IMR-90 (cell line): ENCODE data around the gene KIF6. TPM values are rescaled to one million over a fixed set of nuclear protein-coding genes. Genes with fewer than 3 reads are reported as not detected.

Experiments used
- ATAC-seq: fragments of 200-7000 bp; cut with Tn5 transposase; 2 replicates; pipeline ENCODE4 v1.9.1; 2020; ENCODE audit warnings: low read depth, mild to moderate bottlenecking, moderate library complexity
- BruUV-seq: library from RNA; stranded (reverse); fragments of 400-500 nt; replicated peaks from 2 replicates; lab custom pipeline; 2021; lab: Mats Ljungman, UMichigan
- CTCF ChIA-PET: fragments of 300-600 bp; formaldehyde crosslinking; extraction: SDS; loops from one replicate; lab custom pipeline; 2021; ENCODE audit warnings: antibody characterized with exemption; lab: Yijun Ruan, JAX
- POLR2A ChIA-PET: fragments of 300-600 bp; sonication (Branson Sonifier 250); formaldehyde crosslinking; loops from one replicate; lab custom pipeline; 2022; ENCODE audit warnings: antibody characterized with exemption; ENCODE audit not compliant: unreplicated experiment; lab: Charles Lee
- DNase-seq: peaks from one replicate; pipeline ENCODE4 v3.0.0; 2013
- H2AFZ ChIP-seq: replicated peaks from 2 replicates; pipeline ENCODE3; 2013; ENCODE audit warnings: low read length, mild to moderate bottlenecking; ENCODE audit not compliant: poor library complexity
- H2AK5ac ChIP-seq: 2 replicates; pipeline ENCODE4 v1.6.1; 2013; ENCODE audit warnings: low read depth, low read length, inconsistent platforms
- H2AK9ac ChIP-seq: replicated peaks from 2 replicates; pipeline ENCODE3; 2013; ENCODE audit warnings: mild to moderate bottlenecking, low read depth, low read length, moderate library complexity; ENCODE audit not compliant: poor library complexity
- H2BK120ac ChIP-seq: 2 replicates; pipeline ENCODE4 v1.6.1; 2013; ENCODE audit warnings: low read depth, low read length, inconsistent platforms
- H2BK15ac ChIP-seq: 3 replicates; pipeline ENCODE4 v1.6.1; 2013; ENCODE audit warnings: low read depth, low read length, inconsistent platforms
- H2BK20ac ChIP-seq: 2 replicates; pipeline ENCODE4 v1.6.1; 2013; ENCODE audit warnings: low read depth, mild to moderate bottlenecking, inconsistent platforms, low read length, moderate library complexity
- H2BK5ac ChIP-seq: 2 replicates; pipeline ENCODE4 v1.6.1; 2013; ENCODE audit warnings: mild to moderate bottlenecking, low read depth, low read length, inconsistent platforms; ENCODE audit not compliant: poor library complexity, severe bottlenecking
- H3K14ac ChIP-seq: replicated peaks from 2 replicates; pipeline ENCODE4 v1.6.1; 2013; ENCODE audit warnings: low read depth, low read length, inconsistent platforms
- H3K18ac ChIP-seq: 2 replicates; pipeline ENCODE4 v1.6.1; 2013; ENCODE audit warnings: low read depth, low read length, control low read depth
- H3K23ac ChIP-seq: 2 replicates; pipeline ENCODE4 v1.6.1; 2013; ENCODE audit warnings: low read depth, low read length, inconsistent platforms
- H3K27ac ChIP-seq: 2 replicates; pipeline ENCODE4 v1.5.1; 2013; ENCODE audit warnings: mild to moderate bottlenecking, control low read depth, low read length; ENCODE audit not compliant: insufficient read depth
- H3K27me3 ChIP-seq: 2 replicates; pipeline ENCODE4 v1.6.1; 2013; ENCODE audit warnings: low read length; ENCODE audit not compliant: control insufficient read depth, insufficient read depth
- H3K36me3 ChIP-seq: 2 replicates; pipeline ENCODE4 v1.6.1; 2013; ENCODE audit warnings: low read length, mixed read lengths; ENCODE audit not compliant: control insufficient read depth, insufficient read depth
- H3K4ac ChIP-seq: 2 replicates; pipeline ENCODE4 v1.6.1; 2013; ENCODE audit warnings: low read depth, low read length, inconsistent platforms
- H3K4me1 ChIP-seq: 2 replicates; pipeline ENCODE4 v1.6.1; 2013; ENCODE audit warnings: low read length, mixed read lengths; ENCODE audit not compliant: control insufficient read depth, insufficient read depth
- H3K4me2 ChIP-seq: 2 replicates; pipeline ENCODE4 v1.6.1; 2013; ENCODE audit warnings: low read depth, mild to moderate bottlenecking, control low read depth, low read length, moderate library complexity
- H3K4me3 ChIP-seq: 2 replicates; pipeline ENCODE4 v1.5.1; 2013; ENCODE audit warnings: low read depth, mild to moderate bottlenecking, control low read depth, low read length, moderate library complexity; ENCODE audit not compliant: insufficient read depth
- H3K56ac ChIP-seq: 2 replicates; pipeline ENCODE4 v1.6.1; 2013; ENCODE audit warnings: low read length, inconsistent platforms; ENCODE audit not compliant: insufficient read depth; ENCODE audit errors: extremely low read depth
- H3K79me1 ChIP-seq, 2 experiments: 2 replicates each; pipeline ENCODE4 v1.6.1; 2013; ENCODE audit warnings: low read length in 2 of 2, inconsistent platforms in 1 of 2, low read depth in 1 of 2
- H3K9ac ChIP-seq: 2 replicates; pipeline ENCODE4 v1.6.1; 2013; ENCODE audit warnings: low read depth, low read length, control low read depth
- H3K9me1 ChIP-seq: 2 replicates; pipeline ENCODE4 v1.6.1; 2013; ENCODE audit warnings: low read length, inconsistent platforms; ENCODE audit not compliant: insufficient read depth
- H3K9me3 ChIP-seq: 2 replicates; pipeline ENCODE4 v1.6.1; 2013; ENCODE audit warnings: low read length; ENCODE audit not compliant: control insufficient read depth, insufficient read depth
- H4K20me1 ChIP-seq: 2 replicates; pipeline ENCODE4 v1.6.1; 2013; ENCODE audit warnings: low read length, inconsistent platforms; ENCODE audit not compliant: insufficient read depth
- H4K5ac ChIP-seq: 2 replicates; pipeline ENCODE4 v1.6.1; 2013; ENCODE audit warnings: mild to moderate bottlenecking, low read depth, low read length, control low read depth
- H4K8ac ChIP-seq, 2 experiments: 2 replicates each; pipeline ENCODE4 v1.6.1; 2013; ENCODE audit warnings: low read depth in 2 of 2, low read length in 2 of 2, control low read depth in 1 of 2, inconsistent platforms in 1 of 2
- H4K91ac ChIP-seq: 2 replicates; pipeline ENCODE4 v1.6.1; 2013; ENCODE audit warnings: low read depth, low read length, inconsistent platforms; ENCODE audit not compliant: insufficient read depth
- RFX5 ChIP-seq: IDR thresholded peaks from 2 replicates; pipeline ENCODE4 v1.8.0; 2012; ENCODE audit warnings: low read depth, mild to moderate bottlenecking, low read length, moderate library complexity
- WGBS, 2 experiments: methylation state at CpG; one replicate each; pipeline versions ENCODE4 v1.1.5 to v1.1.7; 2013; ENCODE audit warnings: missing lambda C conversion rate in 2 of 2; ENCODE audit not compliant: insufficient read length in 1 of 2; ENCODE audit errors: extremely low coverage in 2 of 2; 5-methylcytosine and 5-hydroxymethylcytosine counted together
- dilution Hi-C: fragments of 300-500 bp; cut with HindIII; formaldehyde crosslinking; loops from one replicate; pipeline ENCODE4 v1.14.3; 2018; ENCODE audit warnings: low sequenced_read_pairs; ENCODE audit not compliant: unreplicated experiment
- in situ Hi-C: fragments of 300-500 bp; cut with MboI; formaldehyde crosslinking; loops from 3 replicates; pipeline ENCODE4 v1.14.3; 2019; ENCODE audit warnings: low sequenced_read_pairs, inconsistent platforms, mixed read lengths
- intact Hi-C: fragments of 100-400 bp; cut with micrococcal nuclease; formaldehyde crosslinking; loops from 2 replicates; pipeline ENCODE4 v1.10.0; 2022
- polyA plus RNA-seq, 3 experiments: library from polyadenylated mRNA; depleted of rRNA; stranded (reverse); fragments of >200 nt; gene quantifications; 2 replicates each; pipeline ENCODE4 v1.2.3, GENCODE V29; 2012; ENCODE audit warnings: low replicate concordance in 1 of 3
- total RNA-seq: library from RNA; depleted of rRNA; stranded (reverse); fragments of >200 nt; gene quantifications from 2 replicates; pipeline ENCODE4 v1.2.3, GENCODE V29; 2012
- TF ChIP-seq, protein P1 (sequence below): fragments of 150-350 bp; IDR thresholded peaks from 2 replicates; pipeline ENCODE4 v1.6.1; 2017; ENCODE audit warnings: mild to moderate bottlenecking, antibody characterized with exemption, low read length, low read depth

KIF6 gene
- total and polyA plus RNA-seq, 2 of the 4 experiments (the other 2 are of a cell fraction), result under 0.01 to 0.10 TPM

DNA sequence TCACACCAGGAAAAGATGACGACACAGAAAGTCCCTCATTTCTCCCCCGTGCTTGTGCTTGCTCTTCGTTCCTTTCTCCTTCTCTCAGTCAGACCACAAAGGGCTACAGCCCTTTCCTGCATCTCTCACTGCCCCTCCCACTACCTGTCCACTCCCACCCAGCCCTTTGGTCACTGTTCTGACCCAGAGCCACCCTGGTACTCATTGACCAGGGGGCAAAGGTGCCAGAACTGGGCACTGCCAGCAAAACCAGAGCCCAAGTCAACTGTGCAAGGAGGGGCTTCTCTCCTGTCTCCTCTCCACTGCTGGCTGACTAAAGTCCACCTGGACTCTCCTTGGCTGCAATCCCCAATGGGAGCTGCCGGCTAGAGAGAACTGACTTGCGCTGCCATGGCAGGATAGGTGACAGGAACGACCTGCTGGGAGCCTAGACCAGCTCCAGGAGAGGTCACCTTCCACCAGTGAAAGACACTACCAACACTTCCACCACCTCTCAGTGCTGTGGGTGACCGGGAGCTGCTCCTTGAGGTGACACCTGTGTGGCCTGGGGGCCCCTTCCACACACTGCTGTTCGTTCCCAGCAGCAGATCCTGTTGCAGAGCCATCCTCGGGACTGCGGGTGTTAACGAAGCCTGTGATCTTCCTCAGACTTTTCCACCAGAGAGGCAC is 443.8 kb downstream of the KIF6 start:
- H2BK15ac ChIP-seq, result no peak overlapping the region
- H2BK120ac ChIP-seq, result no peak overlapping the region
- H2AFZ ChIP-seq, result no peak overlapping the region
- no peaks in the 10 kb centered on the region for H3K4me1 ChIP-seq
- H4K8ac ChIP-seq, result no peak overlapping the region
- no peak overlapping the region for H3K4me3 ChIP-seq
- no peak overlapping the region for H2BK5ac ChIP-seq
- no peaks in the 10 kb centered on the region for H3K79me1 ChIP-seq
- dilution Hi-C loops, result no loop called here
- H3K4ac ChIP-seq, result no peak overlapping the region
- H3K4me2 ChIP-seq, result no peak overlapping the region
- no peak overlapping the region for H2AK9ac ChIP-seq
- no peak overlapping the region for H3K9ac ChIP-seq
- no peaks in the 10 kb centered on the region for H3K9me1 ChIP-seq
- H4K20me1 ChIP-seq, result no peaks in the 10 kb centered on the region
- no peak for DNase-seq
- no peak for ATAC-seq
- no peak overlapping the region for H2BK20ac ChIP-seq
- no peak overlapping the region for H2AK5ac ChIP-seq
- H3K36me3 ChIP-seq, result no peaks in the 10 kb centered on the region
- TF ChIP-seq, protein P1, sequence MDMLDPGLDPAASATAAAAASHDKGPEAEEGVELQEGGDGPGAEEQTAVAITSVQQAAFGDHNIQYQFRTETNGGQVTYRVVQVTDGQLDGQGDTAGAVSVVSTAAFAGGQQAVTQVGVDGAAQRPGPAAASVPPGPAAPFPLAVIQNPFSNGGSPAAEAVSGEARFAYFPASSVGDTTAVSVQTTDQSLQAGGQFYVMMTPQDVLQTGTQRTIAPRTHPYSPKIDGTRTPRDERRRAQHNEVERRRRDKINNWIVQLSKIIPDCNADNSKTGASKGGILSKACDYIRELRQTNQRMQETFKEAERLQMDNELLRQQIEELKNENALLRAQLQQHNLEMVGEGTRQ, result no peak
- TF ChIP-seq RFX5, result no peak
- no TSS peak for BruUV-seq
- in situ Hi-C loops, result no loop called here
- ChIA-PET POLR2A (no interaction called here), CTCF (no interaction called here)
- no peaks in the 10 kb centered on the region for H3K27me3 ChIP-seq
- H3K18ac ChIP-seq, result no peak overlapping the region
- WGBS, 2 experiments, result 60% methylated on average over 5 of the region's 11 CpGs; no CpG with 5 or more reads in 1 of the 2 experiments
- no peak overlapping the region for H3K23ac ChIP-seq
- H4K5ac ChIP-seq, result no peak overlapping the region
- H3K27ac ChIP-seq, result no peak overlapping the region
- no peak overlapping the region for H4K91ac ChIP-seq
- H3K56ac ChIP-seq, result no peak overlapping the region
- H3K9me3 ChIP-seq, result no peaks in the 10 kb centered on the region
- intact Hi-C loops, result no loop called here
- H3K14ac ChIP-seq, result no peak overlapping the region
